ENCODE data around the gene STAT4.

STAT4 gene

GRCh38 chr2:191025135-191025534 is 125.7 kb downstream of the STAT4 start:
- Histone ChIP-seq H3K27me3 (ENCODE audit: control insufficient read depth, low read length) (peaks cover 4% of the 10 kb centered on the region), H3K4me2 (ENCODE audit: low read length) (no peak overlapping the region), H3K27ac (ENCODE audit: low read depth, low read length) (no peak overlapping the region)

GRCh38 chr2:191023235-191023679 is 127.5 kb downstream of the STAT4 start:
- Histone ChIP-seq H3K4me2 (ENCODE audit: low read length) (no peak overlapping the region), H3F3A (ENCODE audit: control insufficient read depth, insufficient read depth) (no peaks in the 10 kb centered on the region), H3K79me2 (ENCODE audit: control insufficient read depth, low read length) (no peaks in the 10 kb centered on the region), H3K9me2 (replicated peaks; ENCODE audit: control insufficient read depth, low read length) (no peaks in the 10 kb centered on the region), H3K27ac (ENCODE audit: low read depth, low read length) (no peak overlapping the region), H3K4me1 (ENCODE audit: control insufficient read depth, low read length) (peaks cover 10% of the 10 kb centered on the region), H3K36me3 (ENCODE audit: control insufficient read depth, low read length) (no peaks in the 10 kb centered on the region), H3K27me3 (ENCODE audit: control insufficient read depth, low read length) (no peaks in the 10 kb centered on the region), H4K20me1 (ENCODE audit: control insufficient read depth, insufficient read depth, low read depth, low read length) (no peaks in the 10 kb centered on the region), H3K9me3 (ENCODE audit: control insufficient read depth, insufficient read depth, low read length) (no peaks in the 10 kb centered on the region), H3K4me3 (ENCODE audit: low read length) (no peak overlapping the region)
- TF ChIP-seq EZH2phosphoT487 (IDR thresholded peaks at IDR 0.05; ENCODE audit: borderline replicate concordance, low read length) (no peak), CTCF (IDR thresholded peaks at IDR 0.05; ENCODE audit: low read depth, low read length, poor library complexity, severe bottlenecking) (no peak)

More at GRCh38 chr2:191025135-191025534, 125.7 kb downstream of the STAT4 start:
- TF ChIP-seq CTCF (IDR thresholded peaks at IDR 0.05; ENCODE audit: low read depth, low read length, poor library complexity, severe bottlenecking): no peak
- no peak for TF ChIP-seq EZH2phosphoT487 (IDR thresholded peaks at IDR 0.05; ENCODE audit: borderline replicate concordance, low read length)
- H4K20me1 ChIP-seq (ENCODE audit: control insufficient read depth, insufficient read depth, low read depth, low read length): no peaks in the 10 kb centered on the region
- no peaks in the 10 kb centered on the region for H3K9me3 ChIP-seq (ENCODE audit: control insufficient read depth, insufficient read depth, low read length)
- H3K79me2 ChIP-seq (ENCODE audit: control insufficient read depth, low read length): no peaks in the 10 kb centered on the region
- no peaks in the 10 kb centered on the region for H3K9me2 ChIP-seq (replicated peaks; ENCODE audit: control insufficient read depth, low read length)
- H3F3A ChIP-seq (ENCODE audit: control insufficient read depth, insufficient read depth): no peaks in the 10 kb centered on the region
- H3K36me3 ChIP-seq (ENCODE audit: control insufficient read depth, low read length): no peaks in the 10 kb centered on the region
- H3K4me3 ChIP-seq (ENCODE audit: low read length): no peak overlapping the region
- H3K4me1 ChIP-seq (ENCODE audit: control insufficient read depth, low read length): peaks cover 7% of the 10 kb centered on the region

- Histone ChIP-seq H3K4me1 (ENCODE audit: control insufficient read depth, low read length) (peaks cover 10% of the 10 kb centered on the region), H3K4me3 (ENCODE audit: low read length) (peak overlapping the region; percentile 74), H3K9me2 (replicated peaks; ENCODE audit: control insufficient read depth, low read length) (no peaks in the 10 kb centered on the region), H3F3A (ENCODE audit: control insufficient read depth, insufficient read depth) (no peaks in the 10 kb centered on the region), H3K79me2 (ENCODE audit: control insufficient read depth, low read length) (no peaks in the 10 kb centered on the region), H3K4me2 (ENCODE audit: low read length) (peak overlapping the region; percentile 71), H3K27ac (ENCODE audit: low read depth, low read length) (no peak overlapping the region), H3K9me3 (ENCODE audit: control insufficient read depth, insufficient read depth, low read length) (no peaks in the 10 kb centered on the region), H3K36me3 (ENCODE audit: control insufficient read depth, low read length) (no peaks in the 10 kb centered on the region), H3K27me3 (ENCODE audit: control insufficient read depth, low read length) (no peaks in the 10 kb centered on the region), H4K20me1 (ENCODE audit: control insufficient read depth, insufficient read depth, low read depth, low read length) (no peaks in the 10 kb centered on the region)
- TF ChIP-seq EZH2phosphoT487 (IDR thresholded peaks at IDR 0.05; ENCODE audit: borderline replicate concordance, low read length): no peak
- TF ChIP-seq CTCF (IDR thresholded peaks at IDR 0.05; ENCODE audit: low read depth, low read length, poor library complexity, severe bottlenecking): no peak
These were observed 129.9 kb downstream of the STAT4 start for GRCh38 chr2:191020742-191021381.
